GM19240 (cell line): ENCODE results near the gene CLCNKB.
"Not testable (repeated sequence)": the region's sequence is repeated elsewhere in the genome, so short reads cannot be mapped to it uniquely, and the experiment has no call there.

Source experiments
- DNase-seq: peaks from one replicate; pipeline ENCODE4 v3.0.0; 2011; ENCODE audit warnings: low spot score; ENCODE audit not compliant: insufficient read length

The CLCNKB gene

DNA sequence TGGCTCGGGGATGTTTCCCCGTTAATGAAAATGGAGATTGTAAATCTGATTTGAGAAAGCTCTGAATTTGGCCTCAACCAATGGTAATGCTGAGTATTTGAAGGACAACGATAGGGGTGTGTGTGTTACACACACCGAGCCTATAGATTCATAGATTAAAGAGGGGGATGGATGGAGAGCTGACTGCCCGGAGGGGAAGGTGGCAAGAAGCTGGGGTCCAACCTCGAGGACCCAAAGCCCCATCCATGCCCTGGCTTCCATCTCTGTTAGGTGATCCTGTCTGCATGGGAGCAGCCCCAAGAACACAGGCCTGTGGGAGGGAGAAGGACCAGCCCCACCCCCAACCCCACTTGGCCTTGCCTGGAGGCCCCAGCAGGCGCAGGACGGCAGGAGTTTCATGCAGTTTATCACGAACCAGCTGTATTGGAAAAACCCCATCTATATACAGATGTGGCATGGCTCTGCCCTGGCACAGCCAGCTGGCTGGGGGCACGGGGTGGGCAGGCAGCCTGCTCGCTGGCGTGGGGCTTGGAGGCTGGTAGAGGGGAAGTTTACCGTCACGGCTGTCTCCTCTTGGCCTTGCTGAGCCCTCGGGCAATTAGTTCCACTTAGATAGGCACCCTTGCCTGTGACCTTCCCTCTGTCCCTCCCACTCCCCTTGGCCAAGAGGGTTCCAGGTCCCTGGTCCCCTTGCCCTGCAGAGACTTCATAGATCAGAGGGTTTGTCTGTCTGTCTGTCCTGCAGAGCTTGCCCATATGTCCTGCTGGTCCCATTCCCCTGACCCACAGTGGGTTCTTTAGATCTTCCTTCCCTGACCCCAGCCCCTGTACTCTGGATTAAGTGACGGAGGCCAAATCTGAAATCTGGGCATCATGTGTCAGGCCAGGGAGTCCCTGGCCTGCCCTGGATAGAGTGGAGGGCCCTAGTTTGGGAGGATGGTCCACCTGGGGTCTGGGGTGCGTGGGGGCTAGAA, 28.8 kb upstream of the CLCNKB start:
- DNase-seq: no peak

GRCh38 chr1:16015491-16015890, 28.1 kb upstream of the CLCNKB start:
- no peak for DNase-seq

GRCh38 chr1:16015960-16016901, 27.4 kb upstream of the CLCNKB start:
- no peak for DNase-seq

GRCh38 chr1:16017076-16017460, 26.5 kb upstream of the CLCNKB start:
- no peak for DNase-seq

GRCh38 chr1:16017461-16018303, 25.9 kb upstream of the CLCNKB start, which contains the start of gene HSPB7:
TSS of gene HSPB7 (minus strand) at chr1:16018043. CDS start at chr1:16017963, 80 bp downstream.
- no peak for DNase-seq

GRCh38 chr1:16018308-16018707, 25.3 kb upstream of the CLCNKB start:
- no peak for DNase-seq

DNA sequence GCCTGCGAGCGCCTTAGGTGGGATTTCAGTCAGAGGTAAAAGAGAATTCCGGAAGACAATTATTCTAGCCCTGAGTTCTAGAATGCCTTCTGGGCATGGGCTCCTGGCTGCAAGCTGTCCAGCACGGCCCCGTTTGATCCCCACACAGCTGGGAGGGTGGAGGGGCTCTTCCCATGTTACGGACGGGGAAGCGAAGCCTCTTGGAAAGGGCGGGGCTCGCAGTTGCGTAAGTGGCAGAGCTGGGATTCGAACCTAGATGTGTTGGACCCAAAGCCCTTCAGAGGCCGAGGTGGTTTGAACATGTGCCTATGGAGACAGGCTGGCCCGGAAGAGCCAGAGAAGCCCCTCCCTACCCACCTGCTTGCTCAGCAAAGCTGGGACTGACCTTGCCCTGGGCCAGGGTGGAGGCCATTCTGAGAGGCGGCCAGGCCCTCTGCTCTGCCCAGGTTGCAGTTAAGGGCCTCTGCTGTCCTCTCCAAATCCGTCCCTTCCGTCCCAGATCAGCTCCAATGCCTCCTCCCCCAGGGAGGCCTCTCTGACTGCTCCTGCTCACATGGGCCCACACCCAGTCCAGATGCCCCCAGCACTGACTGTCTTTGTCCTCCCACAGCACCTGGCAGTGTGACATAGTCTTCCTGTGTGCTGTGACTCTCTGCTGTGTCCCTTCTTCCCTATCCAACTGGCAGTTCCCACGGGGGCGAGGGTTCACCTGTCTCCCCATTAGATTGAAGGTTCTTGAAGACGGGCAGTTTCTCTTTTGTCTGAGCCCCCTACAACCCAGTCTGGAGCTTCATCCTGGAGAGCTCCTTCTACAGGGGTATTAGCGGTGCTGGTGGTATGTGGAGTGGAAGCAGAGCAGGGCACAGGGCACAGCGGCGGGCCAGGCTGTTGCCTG, 24.6 kb upstream of the CLCNKB start:
- no peak for DNase-seq

DNA sequence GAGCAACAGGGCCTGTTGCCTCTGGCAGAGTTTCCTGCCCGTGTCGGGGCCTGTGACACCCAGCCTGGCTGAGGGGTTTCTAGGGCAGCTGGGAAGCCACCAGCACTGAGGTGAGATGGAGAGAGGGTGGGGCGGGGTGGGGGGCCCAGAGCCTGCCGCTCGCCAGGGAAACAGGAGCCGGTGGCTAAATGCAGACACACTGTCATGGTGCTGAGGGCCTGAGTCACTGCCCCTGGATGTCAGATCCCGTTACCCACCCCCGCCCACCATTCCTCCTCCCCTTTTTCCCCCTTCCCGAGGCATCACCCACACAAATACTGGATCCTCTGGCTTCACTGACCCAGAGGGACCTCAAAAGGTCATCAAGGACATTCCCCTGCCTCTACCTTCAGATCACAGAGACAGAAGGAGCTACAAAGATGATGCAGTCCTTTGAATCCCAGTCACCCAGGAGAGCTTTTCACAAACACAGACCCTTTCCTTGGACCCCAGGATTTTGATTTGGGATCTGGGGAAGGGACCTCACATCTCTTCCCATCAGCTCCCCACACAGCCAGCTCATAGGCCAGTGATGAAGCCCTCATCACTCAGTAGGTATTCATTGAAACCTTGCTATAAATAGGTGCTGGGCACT, 23.8 kb upstream of the CLCNKB start:
- DNase-seq: no peak

DNA sequence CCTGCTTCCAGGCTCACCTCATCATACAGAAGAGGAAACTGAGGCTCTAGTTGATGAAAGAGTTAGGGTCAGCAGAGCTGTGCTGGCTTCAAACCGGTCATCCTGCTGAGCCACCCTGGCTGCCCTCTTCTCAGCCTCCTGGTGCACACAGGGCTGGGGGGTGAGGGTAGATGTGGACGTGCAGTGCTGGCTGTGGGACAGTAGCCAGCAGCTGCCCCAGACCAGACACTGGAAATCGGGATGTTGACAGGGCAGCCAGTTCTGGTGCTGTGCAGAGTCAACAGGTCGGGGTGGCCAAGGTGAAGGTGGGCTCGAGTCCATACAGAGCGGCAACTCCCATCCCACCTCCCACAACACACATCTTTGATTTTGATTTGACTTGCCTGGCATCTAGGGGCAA, 23.3 kb upstream of the CLCNKB start:
- DNase-seq: no peak

DNA sequence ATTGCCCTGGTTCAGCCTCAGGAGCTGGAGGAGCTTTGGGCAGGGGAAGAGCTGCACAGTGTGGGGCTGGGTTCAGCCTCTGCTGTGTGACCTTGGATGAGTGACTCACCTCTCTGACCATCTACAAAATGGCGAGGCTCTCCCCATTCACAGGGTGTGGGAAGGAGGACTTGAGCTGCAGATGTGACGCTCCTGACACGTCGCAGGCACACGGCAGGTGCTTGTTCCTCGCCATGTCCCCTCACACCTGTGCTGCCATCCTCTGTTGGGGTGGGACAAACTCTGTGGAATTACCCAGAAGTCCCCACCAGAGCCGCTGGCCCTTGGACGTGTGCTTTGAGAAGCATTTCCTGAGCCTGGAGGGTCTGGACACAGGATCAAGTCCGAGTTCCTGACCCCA, 22.7 kb upstream of the CLCNKB start:
- not testable (repeated sequence) for DNase-seq

- no peak for DNase-seq
Measured at GRCh38 chr1:16021681-16022080, 21.9 kb upstream of the CLCNKB start, which contains the start of gene CLCNKA. TSS of gene CLCNKA (plus strand) at chr1:16022036. CDS start at chr1:16022620, 584 bp downstream.

DNA sequence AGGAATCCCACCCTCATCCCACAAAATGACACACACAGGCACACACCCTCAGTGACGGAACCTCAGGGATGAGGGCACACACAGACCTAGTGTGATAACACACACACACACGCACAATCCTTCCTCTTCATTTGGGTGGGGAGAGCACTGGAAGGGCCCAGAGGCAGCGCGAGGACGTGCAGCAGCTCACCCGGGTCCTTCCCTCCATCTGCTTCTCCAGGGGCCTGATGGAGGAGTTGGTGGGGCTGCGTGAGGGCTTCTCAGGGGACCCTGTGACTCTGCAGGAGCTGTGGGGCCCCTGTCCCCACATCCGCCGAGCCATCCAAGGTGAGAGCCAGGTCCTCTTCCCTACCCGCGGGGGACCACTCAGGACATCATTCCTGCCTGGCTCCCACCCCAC, 21.2 kb upstream of the CLCNKB start:
- no peak for DNase-seq

GRCh38 chr1:16023050-16023653, 20.4 kb upstream of the CLCNKB start:
- DNase-seq: no peak

DNA sequence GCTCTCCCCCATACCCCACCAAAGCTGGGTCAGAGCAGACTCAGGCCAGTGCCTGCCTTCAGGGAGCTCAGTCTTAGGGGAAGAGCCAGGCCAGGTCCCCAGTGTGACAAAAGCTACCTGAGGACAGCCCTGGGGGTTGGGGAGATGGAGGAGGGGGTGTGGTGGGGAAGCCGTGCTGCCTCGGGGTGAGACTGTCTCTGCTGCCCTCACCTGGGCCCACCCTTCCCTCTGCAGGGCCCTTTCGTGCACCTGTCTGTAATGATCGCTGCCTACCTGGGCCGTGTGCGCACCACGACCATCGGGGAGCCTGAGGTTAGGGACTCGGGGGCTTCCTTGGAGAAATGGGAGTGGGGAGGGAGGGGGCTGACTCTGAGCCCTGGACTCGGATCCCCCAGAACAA, 17.3 kb upstream of the CLCNKB start:
- DNase-seq: not testable (repeated sequence)

DNA sequence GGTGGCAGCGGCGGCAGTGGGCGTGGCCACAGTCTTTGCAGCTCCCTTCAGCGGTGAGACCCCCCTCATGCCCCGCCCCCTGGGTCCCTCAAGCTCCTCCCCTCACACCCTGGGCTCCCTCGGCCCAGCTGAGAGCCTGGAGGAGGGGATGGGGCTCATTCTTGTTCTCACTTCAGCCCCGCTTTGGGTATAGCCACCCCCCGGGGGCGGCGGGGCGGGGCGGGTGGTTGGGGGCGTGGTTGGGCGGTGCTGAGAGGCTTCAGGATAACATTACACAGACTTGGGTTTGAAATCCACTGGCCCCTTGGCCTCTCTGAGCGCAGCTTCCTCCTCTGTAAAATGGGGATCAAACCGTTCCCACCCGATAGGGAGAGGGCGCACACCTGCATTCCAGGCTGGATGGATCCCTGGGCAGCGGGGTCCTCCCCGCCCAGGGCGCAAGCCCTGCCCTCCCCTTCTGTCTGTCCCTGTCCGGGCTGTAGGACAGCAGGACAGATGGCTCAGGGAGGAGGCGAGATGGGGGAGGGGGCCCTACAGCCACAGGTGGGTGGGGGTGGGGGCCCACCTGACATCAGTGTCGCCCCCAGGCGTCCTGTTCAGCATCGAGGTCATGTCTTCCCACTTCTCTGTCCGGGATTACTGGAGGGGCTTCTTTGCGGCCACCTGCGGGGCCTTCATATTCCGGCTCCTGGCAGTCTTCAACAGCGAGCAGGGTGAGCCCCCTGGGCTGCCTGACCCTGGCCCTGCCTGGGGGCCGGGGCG, 16.7 kb upstream of the CLCNKB start:
- DNase-seq: no peak

GRCh38 chr1:16028237-16029002, 15.2 kb upstream of the CLCNKB start:
- no peak for DNase-seq

GRCh38 chr1:16029003-16029268, 14.6 kb upstream of the CLCNKB start:
- DNase-seq: not testable (repeated sequence)

DNA sequence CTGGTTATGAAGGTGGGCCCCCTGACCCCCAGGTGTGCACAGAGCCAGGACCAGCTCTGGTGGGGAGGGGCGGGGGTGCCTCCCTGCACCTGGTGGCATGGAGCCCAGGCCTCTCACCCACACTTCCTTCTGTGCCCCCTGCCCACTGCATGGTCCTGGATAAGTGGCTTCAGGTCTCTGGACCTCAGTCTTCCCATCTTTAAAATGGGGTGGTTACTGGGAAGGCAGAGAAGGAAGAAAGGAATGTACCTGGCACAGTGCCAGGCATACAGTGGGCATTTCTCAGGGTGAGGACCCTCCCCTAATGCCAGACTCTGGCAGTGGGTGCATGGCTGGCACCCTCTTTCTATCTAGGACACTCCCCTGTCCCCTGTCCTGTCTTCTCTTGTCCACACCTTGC, 14.3 kb upstream of the CLCNKB start:
- DNase-seq: no peak
